Cerebellar cortex (tissue), 1 donor: ENCODE results near the gene AGMO.

Source experiments
- DNase-seq: peaks from one replicate; pipeline ENCODE4 v3.0.0-alpha.2; 2015; ENCODE audit warnings: low spot score

AGMO gene

DNA sequence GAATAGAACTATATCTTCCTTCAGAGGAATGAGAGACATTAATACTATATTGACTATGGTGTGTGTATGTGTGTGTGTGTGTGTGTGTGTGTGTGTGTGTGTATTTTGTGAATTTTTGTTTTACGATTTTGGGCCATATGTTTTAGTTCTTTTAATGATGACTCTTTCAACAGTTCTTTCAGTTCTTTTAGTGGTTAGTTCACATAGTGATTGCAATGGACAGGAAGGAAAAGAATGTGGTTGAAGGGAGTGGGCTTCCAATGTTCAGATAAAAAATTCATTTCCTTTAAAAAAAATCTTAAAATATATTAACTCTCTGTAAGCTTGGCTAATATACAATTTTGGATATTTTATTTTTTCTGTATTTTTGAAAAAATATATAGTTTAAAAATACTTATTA, 343.6 kb downstream of the AGMO start:
- no peak for DNase-seq

DNA sequence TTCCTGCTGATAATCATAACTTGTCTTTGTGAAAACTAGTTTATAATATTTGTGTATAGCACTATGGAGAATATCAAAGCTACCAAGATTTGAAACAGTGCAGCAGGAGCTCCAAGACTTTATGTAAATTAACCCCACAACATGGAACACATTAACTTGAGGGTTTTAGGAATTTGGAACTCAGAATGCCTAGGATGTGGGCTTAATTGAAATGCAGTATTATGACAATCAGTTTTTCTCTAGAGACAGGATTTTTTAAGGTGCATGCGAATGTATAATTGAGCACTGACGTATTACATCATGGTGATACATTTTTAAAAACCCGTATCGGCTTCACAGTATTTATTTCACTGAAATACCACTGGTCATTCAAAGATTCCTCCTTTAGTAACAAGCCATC, 346.2 kb downstream of the AGMO start:
- no peak for DNase-seq

- no peak for DNase-seq
Measured at GRCh38 chr7:15214976-15215375, 346.8 kb downstream of the AGMO start.

DNA sequence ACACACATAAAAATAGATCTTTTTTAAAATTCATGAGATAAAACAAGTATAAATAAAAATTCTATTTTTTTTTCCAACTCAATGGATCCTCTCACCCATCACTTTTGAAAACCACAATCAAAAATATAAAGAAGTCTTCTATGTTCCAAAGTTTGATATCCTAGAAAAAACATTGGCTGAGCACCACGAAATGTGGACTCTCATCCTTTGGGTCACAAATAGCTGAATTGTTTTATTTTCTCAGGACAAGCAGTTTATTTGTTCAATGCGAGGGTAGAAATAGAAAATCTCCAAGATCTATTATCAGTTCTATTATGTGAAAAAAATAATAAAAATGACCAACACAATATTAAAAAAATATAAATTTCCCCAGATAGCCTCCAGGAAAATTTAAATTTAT, 348.7 kb downstream of the AGMO start:
- DNase-seq: no peak

GRCh38 chr7:15209429-15209828, 352.4 kb downstream of the AGMO start:
- no peak for DNase-seq

- no peak for DNase-seq
Measured at GRCh38 chr7:15204421-15204820, 357.4 kb downstream of the AGMO start.

DNA sequence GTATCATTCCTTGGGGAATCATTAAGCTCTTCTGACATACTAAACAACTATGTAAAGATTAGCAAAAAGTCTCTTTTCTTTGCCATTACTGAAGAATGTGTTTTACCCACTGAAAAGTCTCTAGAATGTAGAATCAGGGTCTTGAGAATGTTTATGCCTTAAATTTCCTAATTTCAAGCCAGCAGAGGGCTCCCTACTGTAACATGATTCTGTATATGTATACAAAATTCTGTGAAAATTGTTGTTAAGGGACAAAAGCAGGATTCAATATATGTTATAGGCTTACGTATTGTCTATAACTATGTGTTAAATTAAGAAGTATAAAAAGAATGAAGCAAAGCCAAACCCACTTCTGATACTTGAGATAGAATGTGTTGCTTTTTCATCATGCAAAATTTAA, 362.3 kb downstream of the AGMO start:
- DNase-seq: no peak

GRCh38 chr7:15197042-15197977, 364.5 kb downstream of the AGMO start:
- DNase-seq: no peak

DNA sequence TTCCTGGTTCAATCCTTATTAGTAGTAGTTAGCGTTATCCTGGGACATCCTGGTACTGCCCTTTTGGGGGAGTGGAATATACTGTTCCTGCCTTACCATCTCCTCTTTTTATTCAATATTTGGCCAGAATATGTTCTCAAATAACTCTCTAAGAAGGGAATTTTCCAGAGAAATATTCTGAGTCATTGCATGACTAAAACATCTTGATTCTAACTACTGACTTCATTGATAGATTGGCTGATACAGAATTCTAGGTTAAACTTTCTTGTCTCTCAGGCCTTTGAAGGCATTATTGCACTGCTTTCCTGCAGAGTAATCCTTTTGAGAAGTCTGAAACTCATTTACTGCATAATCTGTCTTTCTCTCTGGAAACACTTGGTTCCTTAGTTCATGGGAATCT, 383.8 kb downstream of the AGMO start:
- no peak for DNase-seq

DNA sequence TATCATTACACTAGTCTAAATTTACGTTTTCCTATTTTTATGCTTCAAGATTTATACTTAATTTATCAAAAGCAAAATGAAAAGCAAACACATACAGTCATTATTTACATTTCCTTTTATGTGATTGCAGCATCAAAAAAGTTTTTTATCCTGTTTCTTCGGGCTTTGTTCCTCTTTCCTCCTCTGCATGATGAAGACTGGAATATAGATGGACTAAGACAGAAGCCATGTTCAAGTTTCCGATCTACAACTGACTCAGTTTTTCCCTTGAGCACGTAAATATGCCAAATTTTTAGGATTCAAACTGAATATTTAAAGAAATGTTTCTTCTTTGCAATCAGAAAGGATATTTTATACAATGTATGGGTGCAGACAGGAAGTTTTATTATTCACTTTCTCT, 385.7 kb downstream of the AGMO start:
- DNase-seq: no peak

DNA sequence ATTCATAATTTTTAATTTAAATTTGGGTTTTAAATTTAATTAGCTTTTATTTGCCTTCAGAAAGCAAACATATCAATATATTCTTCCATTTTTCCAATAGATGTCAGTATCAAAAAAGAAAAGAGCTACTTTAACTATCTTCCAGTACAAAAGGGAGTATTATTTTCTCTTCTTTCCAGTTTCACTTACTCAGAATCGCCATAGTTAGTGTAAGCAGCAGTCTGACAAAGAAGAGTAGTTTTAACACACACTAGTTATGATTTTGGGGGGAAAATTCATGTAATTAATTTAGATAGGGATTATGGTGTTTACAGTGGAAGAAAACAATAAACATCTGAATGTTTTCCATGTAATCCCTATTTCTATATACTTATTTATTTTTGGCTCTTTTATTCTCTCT, 386.7 kb downstream of the AGMO start:
- DNase-seq: no peak

- no peak for DNase-seq
Measured at GRCh38 chr7:15174485-15174884, 387.3 kb downstream of the AGMO start.

DNA sequence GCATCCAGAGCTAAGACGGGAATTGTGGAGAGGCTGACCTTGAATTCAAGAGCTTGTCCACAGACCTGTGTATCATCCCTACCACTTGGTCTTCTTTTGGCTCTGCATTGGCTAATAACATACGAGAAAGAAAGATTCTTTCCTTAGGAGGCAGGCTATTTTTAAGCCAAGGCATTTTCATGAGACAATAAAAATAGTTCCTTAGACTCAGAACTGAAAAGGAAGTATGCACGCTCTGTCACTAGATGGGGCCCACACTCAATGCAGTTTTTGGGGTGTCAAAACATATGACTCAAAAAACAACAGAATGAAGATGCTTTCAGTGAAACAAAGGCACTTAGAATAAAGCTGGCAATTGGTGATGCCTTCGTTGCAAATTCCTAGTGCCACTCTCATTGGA, 393.3 kb downstream of the AGMO start:
- DNase-seq: no peak

DNA sequence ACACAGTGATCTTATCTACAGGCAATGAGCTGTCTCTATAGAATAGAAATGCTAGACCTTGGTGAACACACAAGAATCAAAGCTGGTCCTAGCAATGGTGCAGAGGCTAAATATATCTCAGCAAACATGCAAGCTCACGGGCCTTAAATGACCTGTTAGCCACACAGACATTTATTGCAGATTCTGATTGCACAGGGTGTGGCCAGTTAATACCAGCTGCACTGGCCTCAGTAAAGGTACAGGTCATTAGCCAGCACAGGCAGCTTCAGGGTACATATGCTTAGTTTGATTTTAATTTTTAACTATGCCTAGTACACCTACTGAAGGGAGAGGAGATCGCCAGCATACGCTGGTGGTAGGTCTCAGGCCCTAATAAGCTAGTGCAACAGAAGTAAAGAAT, 393.9 kb downstream of the AGMO start:
- DNase-seq: no peak

DNA sequence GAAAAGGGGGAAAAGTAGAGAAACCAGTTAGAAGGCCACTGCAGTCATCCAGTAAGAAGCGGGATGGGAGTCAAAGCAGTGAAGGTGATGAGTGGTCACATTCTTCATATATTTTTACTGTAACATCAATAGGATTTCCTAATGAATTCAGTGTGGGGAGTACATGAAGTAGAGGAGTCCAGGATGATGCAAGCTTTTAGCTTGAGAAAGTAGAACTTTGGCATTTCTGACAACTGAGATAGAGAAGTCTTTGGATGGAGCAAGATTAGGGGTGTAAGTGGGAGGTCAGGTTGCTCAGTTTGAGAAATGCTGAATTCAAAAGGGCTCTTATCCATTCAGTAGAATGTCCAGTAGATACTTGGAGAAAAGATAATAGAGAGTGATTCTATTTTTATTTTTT, 395.2 kb downstream of the AGMO start:
- no peak for DNase-seq

DNA sequence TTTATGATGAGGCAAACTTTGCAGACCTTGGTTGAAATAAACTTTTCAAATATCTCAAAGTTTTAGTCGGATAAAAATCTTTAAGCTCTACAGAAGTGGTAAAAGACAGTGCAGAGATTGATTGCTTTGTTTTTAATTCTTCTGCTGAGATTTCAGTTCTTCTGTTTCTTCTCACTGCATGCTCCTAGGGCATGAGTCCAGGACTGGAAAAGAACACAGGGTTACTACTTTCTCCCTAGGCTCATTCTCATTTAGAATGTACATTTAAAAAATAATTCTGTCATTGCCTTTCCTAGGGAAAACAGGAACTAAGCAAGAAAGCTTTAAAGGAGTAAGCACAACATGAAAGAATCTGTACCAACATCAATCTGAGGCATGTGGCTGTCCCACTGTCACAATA, 402.6 kb downstream of the AGMO start:
- no peak for DNase-seq

DNA sequence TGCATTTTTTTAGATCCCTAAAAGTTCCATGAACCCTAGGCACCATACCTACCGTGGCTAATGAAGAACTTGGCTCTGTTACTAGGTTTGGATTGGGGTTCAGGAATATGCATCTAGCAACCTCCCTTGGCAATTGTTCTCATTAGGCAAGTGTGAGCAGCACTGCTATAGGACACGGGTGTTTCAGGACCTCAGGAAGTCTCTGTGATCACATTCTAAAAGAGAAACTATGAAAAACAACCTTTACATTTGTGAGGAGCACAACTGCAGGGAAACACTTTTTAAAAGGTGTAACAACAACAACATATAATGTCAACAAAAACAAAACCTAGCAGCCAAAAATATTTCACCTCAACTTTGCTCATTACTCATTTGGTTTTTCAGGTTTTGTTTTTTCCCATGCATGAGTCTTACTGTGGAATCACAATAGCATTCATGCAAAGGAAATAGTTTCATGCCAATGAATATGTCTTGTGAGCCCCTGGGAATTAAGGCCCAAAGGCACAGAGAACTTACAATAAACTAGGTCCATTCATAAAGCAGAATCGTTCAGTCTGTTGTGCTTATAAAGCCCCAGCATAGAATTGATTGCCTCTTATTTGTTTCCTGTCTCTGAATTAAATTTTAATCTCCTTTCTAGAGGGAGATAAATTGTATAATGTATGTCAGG, 403.5 kb downstream of the AGMO start:
- DNase-seq: no peak
